ENCODE measurements around the gene CNNM1.

The CNNM1 gene

DNA sequence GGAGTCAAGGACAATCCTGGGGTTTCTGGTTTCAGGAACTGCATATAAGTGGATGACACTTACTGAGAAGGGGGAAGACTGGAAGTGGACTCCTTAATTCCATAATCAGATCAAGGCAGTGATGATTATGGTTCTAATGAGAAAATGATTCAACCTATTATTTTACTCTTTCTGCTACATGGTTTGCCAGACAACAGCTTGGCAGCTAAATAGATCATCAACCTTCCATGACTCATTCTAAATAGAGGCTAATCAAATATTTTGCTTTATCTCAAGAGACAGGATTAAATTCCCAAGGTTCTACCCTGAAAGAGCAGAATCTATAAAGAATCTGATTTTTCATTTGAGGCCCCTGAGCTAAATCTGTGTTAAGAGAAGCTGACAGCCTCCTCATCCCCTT is 46.3 kb downstream of the CNNM1 start:
- TF ChIP-seq, protein P1, sequence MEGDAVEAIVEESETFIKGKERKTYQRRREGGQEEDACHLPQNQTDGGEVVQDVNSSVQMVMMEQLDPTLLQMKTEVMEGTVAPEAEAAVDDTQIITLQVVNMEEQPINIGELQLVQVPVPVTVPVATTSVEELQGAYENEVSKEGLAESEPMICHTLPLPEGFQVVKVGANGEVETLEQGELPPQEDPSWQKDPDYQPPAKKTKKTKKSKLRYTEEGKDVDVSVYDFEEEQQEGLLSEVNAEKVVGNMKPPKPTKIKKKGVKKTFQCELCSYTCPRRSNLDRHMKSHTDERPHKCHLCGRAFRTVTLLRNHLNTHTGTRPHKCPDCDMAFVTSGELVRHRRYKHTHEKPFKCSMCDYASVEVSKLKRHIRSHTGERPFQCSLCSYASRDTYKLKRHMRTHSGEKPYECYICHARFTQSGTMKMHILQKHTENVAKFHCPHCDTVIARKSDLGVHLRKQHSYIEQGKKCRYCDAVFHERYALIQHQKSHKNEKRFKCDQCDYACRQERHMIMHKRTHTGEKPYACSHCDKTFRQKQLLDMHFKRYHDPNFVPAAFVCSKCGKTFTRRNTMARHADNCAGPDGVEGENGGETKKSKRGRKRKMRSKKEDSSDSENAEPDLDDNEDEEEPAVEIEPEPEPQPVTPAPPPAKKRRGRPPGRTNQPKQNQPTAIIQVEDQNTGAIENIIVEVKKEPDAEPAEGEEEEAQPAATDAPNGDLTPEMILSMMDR (IDR thresholded peaks at IDR 0.05; ENCODE audit: insufficient read depth, low read depth, low read length, missing control alignments): no peak
- H3K4me3 ChIP-seq (ENCODE audit: low read depth, low read length): no peak overlapping the region
- no peak for DNase-seq (ENCODE audit: low read depth)

DNA sequence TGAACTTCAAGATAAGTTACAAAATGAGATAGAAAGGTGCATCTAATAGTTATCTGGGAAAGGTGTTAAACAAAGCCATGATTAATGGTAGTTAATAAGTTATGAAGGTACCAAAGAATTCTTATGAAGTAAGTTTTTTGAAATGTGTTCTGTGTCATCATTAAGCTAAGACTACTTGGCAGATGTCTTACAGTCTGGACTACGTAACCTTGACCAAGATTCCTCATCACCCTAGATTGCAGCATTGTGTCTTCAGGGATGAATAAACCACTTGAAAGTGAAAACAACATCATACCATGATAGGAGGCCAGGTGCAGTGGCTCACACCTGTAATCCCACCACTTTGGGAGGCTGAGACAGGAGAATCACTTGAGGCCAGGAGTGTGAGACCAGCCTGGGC is 53.0 kb downstream of the CNNM1 start:
- no peak for DNase-seq (ENCODE audit: low read depth)
- TF ChIP-seq, protein P1 (IDR thresholded peaks at IDR 0.05; ENCODE audit: insufficient read depth, low read depth, low read length, missing control alignments): no peak

DNA sequence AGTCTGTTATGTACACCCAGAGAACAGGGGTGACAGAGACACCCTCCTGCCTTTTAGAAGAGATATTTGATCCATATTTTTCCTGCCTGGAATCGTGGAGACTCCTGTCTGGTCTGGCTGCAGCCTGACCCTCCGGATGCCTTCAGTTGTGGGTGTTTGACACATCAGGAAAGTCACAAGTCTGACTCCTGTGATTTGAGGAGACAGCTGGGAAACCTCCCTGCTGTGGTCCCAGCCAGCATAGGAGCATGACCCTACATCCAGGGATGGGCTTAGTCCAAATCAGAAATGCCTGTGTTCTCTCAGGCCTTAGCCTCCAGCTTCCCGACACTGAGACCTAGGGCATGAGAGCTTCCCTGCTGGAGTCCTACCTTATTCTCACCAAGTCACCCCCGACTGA is 57.9 kb downstream of the CNNM1 start:
- DNase-seq (ENCODE audit: low read depth): no peak
- no peak overlapping the region for H3K4me3 ChIP-seq (ENCODE audit: low read depth, low read length)
- TF ChIP-seq, protein P1 (IDR thresholded peaks at IDR 0.05; ENCODE audit: insufficient read depth, low read depth, low read length, missing control alignments): no peak

More for the DNA sequence above, 53.0 kb downstream of the CNNM1 start:
- no peak overlapping the region for H3K4me3 ChIP-seq (ENCODE audit: low read depth, low read length)

DNA sequence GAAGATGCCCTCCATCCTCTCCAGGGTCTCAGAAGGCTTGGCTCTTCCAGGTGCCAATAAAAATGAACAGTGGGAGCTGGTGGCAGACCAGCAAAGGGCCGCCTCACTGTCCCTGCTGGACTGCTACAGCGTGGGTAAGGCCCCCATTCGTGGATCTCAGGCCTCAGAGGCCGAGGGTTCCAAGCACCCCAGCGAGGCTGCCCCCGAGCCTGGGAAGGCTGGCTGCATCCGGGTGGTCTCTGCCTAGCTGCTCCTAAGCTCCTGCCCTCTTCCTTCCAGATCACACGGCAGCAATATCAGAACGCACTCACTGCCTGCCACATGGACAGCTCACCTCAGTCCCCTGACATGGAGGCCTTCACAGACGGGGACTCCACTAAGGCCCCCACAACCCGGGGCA is 58.4 kb downstream of the CNNM1 start:
- TF ChIP-seq, protein P1 (IDR thresholded peaks at IDR 0.05; ENCODE audit: insufficient read depth, low read depth, low read length, missing control alignments): no peak

DNA sequence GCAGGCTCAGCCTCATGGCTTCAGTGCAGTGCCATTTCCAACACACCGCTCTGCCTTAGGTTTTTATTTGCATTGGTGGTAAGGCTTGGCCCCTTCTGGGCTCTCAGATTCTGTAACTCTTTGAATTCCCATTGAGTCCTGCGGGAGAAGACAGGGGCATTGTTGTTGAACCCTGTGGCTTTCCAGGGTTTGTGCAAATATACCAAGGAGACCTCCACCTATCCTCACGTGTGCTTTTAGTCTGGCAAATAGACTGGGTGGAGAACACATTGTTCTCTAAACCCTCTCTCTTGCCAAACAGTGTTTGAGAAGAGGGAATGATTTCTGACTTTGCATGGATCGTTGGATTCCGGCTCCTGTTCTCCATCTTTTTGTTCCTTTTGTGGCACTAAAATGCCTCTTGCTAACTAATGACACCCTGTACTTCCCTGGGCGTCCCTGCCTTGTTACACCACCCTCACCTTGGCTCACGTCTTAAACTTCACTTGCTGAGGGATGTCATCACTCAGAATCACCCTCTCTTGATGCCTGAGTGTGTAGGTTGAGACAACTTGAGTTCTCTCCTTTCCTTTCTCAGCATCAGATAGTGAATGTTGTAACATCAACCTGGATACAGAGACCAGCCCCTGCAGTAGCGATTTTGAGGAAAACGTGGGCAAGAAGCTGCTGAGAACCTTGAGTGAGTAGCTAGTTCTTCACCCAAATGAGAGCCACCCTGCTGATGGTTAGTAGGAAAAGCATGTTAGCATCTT is 60.7 kb downstream of the CNNM1 start:
- TF ChIP-seq, protein P1 (IDR thresholded peaks at IDR 0.05; ENCODE audit: insufficient read depth, low read depth, low read length, missing control alignments): no peak
- no peak for DNase-seq (ENCODE audit: low read depth)
- no peak overlapping the region for H3K4me3 ChIP-seq (ENCODE audit: low read depth, low read length)

More for the DNA sequence above, 58.4 kb downstream of the CNNM1 start:
- no peak for DNase-seq (ENCODE audit: low read depth)
- no peak overlapping the region for H3K4me3 ChIP-seq (ENCODE audit: low read depth, low read length)

DNA sequence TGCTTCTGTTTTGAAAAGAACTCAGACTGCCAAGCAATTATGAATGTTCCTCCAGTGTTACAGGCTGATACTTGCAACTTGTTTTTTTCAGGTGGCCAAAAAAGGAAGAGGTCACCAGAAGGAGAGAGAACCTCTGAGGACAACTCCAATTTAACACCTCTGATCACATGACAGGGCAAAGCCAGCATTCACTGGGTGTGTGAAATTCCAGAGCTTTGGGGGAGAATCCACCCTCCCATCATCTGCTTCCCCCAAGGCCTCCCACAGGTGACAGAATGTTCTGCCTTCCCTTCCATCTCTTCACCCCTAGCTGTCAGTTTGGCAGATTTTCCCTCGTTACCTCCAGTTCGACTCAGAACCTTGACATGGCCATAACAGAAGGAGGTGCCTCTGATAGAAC is 62.2 kb downstream of the CNNM1 start:
- TF ChIP-seq, protein P1 (IDR thresholded peaks at IDR 0.05; ENCODE audit: insufficient read depth, low read depth, low read length, missing control alignments): no peak
- H3K4me3 ChIP-seq (ENCODE audit: low read depth, low read length): no peak overlapping the region
- DNase-seq (ENCODE audit: low read depth): no peak

DNA sequence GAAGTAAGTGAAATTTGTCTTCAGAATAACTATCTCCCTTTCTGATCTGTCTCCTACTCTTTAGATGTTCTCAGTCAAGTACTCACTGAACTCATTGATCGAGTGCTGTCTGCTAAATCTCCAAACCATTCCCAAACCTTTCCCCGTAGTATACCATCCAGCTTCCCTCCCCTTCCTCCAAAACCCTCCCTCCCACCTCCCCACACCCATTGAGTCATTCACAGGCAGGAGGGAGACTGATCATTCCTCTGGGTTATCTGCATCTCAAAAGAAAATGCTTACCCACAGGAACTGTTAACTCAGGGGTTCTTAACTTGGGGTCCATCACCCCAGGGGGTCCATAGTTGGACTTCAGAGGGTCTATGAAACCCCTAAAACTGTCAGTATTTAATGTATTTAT is 63.9 kb downstream of the CNNM1 start:
- TF ChIP-seq, protein P1 (IDR thresholded peaks at IDR 0.05; ENCODE audit: insufficient read depth, low read depth, low read length, missing control alignments): no peak
- H3K4me3 ChIP-seq (ENCODE audit: low read depth, low read length): no peak overlapping the region
- DNase-seq (ENCODE audit: low read depth): no peak
